ENCODE data around the gene TTBK2.

TTBK2 gene

DNA sequence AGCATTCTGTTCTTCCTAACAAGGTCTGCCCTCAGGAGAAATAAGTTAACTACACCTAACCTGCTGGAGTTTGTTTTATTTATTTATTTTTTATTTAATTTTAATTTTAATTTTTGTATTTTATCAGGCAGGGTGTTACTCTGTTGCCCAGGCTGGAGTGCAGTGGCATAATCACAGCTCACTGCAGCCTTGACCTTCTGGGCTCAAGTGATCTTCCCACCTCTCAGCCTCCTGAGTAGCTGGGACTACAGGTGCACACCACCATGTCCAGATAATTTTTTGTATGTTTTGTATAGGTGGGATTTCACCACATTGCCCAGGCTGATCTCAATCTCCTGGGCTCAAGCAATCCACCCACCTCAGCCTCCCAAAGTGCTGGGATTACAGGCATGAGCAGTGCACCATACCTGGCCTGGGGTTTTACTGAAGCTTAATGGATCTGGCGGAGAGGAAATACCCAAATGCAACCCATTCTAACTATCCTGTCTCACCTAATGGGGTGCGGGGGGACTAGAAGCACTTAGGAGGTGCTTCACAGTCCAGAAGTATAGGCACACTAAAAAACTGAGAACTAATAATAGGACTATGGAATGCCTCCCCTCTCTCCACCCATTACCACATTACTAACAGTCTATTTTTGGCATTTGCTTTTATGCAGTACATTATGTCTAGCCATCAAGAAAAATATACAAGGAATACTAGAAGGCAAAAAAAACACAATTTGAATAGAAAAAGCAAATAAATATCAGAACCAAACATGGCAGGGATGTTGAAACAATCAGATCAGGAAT is 61.4 kb downstream of the TTBK2 start:
- Histone ChIP-seq H3K36me3 (ENCODE audit: control insufficient read depth, insufficient read depth, low read length) (no peaks in the 10 kb centered on the region), H3K4me3 (ENCODE audit: low read depth, low read length) (no peak overlapping the region), H3K9ac (ENCODE audit: low read depth, low read length) (no peak overlapping the region), H3K27me3 (ENCODE audit: control insufficient read depth, insufficient read depth, low read length) (no peaks in the 10 kb centered on the region), H3K27ac (ENCODE audit: low read depth, low read length) (no peak overlapping the region), H3K4me1 (ENCODE audit: control insufficient read depth, insufficient read depth, low read length) (no peaks in the 10 kb centered on the region), H3K9me3 (ENCODE audit: control insufficient read depth, insufficient read depth, low read length) (no peaks in the 10 kb centered on the region)

DNA sequence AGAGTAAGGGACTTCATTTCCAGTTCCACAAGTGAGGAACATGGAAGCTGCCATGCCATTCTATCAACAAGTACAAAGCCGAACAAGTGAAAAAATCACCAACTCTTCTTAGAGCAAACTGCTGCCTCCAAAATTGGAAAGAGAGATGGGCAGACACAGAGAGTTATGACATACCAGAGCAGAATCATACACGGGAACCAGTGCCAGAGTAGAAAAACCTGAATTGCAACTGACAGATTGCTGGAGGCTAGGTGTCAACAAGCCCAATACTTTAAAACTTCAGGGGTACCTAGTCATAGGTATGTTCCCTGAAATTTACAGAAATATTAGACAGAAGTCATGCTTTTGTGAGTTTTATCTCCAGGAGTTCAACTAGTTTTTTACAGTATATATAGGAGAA is 62.0 kb downstream of the TTBK2 start:
- Histone ChIP-seq H3K4me1 (ENCODE audit: control insufficient read depth, insufficient read depth, low read length) (no peaks in the 10 kb centered on the region), H3K27ac (ENCODE audit: low read depth, low read length) (no peak overlapping the region), H3K4me3 (ENCODE audit: low read depth, low read length) (no peak overlapping the region), H3K9me3 (ENCODE audit: control insufficient read depth, insufficient read depth, low read length) (no peaks in the 10 kb centered on the region), H3K9ac (ENCODE audit: low read depth, low read length) (no peak overlapping the region), H3K27me3 (ENCODE audit: control insufficient read depth, insufficient read depth, low read length) (no peaks in the 10 kb centered on the region), H3K36me3 (ENCODE audit: control insufficient read depth, insufficient read depth, low read length) (no peaks in the 10 kb centered on the region)

DNA sequence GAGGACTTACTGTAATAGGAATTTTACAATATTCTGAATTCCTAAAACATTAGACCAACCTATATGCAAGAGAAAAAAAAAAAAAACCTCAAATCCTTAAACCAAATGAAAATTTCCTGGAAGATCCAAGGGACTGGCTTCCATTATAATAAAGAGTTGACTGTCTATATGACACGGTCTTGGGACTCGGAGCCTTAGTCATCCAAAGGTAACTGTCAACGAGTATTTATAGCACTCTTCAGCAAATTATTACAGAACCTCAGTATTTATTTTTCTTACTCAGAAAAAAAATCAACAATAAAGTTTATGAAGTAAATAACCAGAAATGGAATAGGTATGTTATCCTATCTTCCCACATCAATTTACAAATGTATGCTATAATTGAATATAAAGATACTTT is 66.0 kb downstream of the TTBK2 start:
- H3K9me3 ChIP-seq (ENCODE audit: control insufficient read depth, insufficient read depth, low read length): no peaks in the 10 kb centered on the region
- no peak overlapping the region for H3K27ac ChIP-seq (ENCODE audit: low read depth, low read length)
- no peak overlapping the region for H3K9ac ChIP-seq (ENCODE audit: low read depth, low read length)
- H3K36me3 ChIP-seq (ENCODE audit: control insufficient read depth, insufficient read depth, low read length): no peaks in the 10 kb centered on the region
- no peaks in the 10 kb centered on the region for H3K4me1 ChIP-seq (ENCODE audit: control insufficient read depth, insufficient read depth, low read length)
- no peaks in the 10 kb centered on the region for H3K27me3 ChIP-seq (ENCODE audit: control insufficient read depth, insufficient read depth, low read length)
- H3K4me3 ChIP-seq (ENCODE audit: low read depth, low read length): no peak overlapping the region

DNA sequence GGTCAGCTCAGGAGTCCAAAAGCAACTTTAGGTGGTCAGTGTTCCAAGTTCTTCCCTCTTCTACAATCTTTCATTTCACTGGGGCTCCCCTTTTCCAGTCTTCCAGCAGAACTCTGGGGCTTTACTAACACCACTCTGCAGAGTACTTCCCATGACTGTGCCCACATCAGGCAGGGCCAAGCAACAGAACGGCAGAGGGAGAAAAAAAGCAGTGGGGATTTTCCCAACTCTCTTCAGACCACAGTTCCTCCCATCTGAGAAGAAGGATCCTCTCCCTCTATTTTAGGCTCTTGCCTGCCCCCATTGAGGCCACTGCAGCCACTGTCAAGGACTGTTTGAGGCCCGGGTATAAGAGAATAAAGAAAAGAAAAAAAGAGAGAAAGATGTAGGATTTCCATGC is 70.7 kb downstream of the TTBK2 start:
- Histone ChIP-seq H3K9me3 (ENCODE audit: control insufficient read depth, insufficient read depth, low read length) (no peaks in the 10 kb centered on the region), H3K4me1 (ENCODE audit: control insufficient read depth, insufficient read depth, low read length) (no peaks in the 10 kb centered on the region)

DNA sequence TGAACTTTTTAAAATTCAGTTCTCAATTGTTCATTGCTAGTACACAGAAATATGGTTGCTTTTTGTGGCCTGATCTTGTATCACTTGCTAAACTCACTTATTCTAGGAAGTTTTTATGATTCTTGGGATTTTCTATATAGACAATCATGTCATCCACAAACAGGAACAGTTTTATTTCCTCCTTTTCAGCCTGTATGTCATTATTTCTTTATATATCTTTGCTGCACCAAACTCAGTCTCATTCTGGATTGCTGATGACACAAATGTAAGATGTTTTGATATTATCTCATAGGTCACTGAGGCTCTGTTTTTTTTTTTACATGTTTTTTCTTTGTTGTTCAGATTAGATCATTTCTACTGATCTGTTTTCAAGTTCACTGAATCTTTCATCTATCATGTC is 71.7 kb downstream of the TTBK2 start:
- no peaks in the 10 kb centered on the region for H3K36me3 ChIP-seq (ENCODE audit: control insufficient read depth, insufficient read depth, low read length)
- H3K9me3 ChIP-seq (ENCODE audit: control insufficient read depth, insufficient read depth, low read length): no peaks in the 10 kb centered on the region
- H3K27ac ChIP-seq (ENCODE audit: low read depth, low read length): no peak overlapping the region
- no peaks in the 10 kb centered on the region for H3K4me1 ChIP-seq (ENCODE audit: control insufficient read depth, insufficient read depth, low read length)
- H3K9ac ChIP-seq (ENCODE audit: low read depth, low read length): no peak overlapping the region
- H3K4me3 ChIP-seq (ENCODE audit: low read depth, low read length): no peak overlapping the region
- no peaks in the 10 kb centered on the region for H3K27me3 ChIP-seq (ENCODE audit: control insufficient read depth, insufficient read depth, low read length)

More for the DNA sequence above, 70.7 kb downstream of the TTBK2 start:
- H3K27me3 ChIP-seq (ENCODE audit: control insufficient read depth, insufficient read depth, low read length): no peaks in the 10 kb centered on the region
- no peak overlapping the region for H3K4me3 ChIP-seq (ENCODE audit: low read depth, low read length)
- no peak overlapping the region for H3K9ac ChIP-seq (ENCODE audit: low read depth, low read length)
- no peaks in the 10 kb centered on the region for H3K36me3 ChIP-seq (ENCODE audit: control insufficient read depth, insufficient read depth, low read length)
- H3K27ac ChIP-seq (ENCODE audit: low read depth, low read length): no peak overlapping the region

DNA sequence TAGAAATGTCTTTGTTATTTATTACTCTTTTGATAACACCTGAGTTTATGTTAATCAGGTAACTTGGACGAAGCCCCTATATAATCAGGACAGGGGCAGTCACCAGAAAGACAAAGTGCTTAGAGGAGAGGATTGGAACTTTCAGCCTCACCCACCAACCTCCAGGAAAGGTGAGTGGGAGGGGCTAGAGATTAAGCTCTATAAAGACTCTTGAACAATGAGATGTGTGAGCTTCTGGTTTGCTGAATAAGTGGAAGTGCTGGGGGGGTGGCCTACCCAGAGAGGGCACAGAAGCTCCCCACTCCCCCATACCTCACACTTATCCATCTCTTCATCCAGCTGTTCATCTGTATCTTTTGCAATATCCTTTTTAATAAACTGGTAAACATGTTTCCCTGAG is 73.9 kb downstream of the TTBK2 start:
- no peak overlapping the region for H3K4me3 ChIP-seq (ENCODE audit: low read depth, low read length)
- H3K9ac ChIP-seq (ENCODE audit: low read depth, low read length): no peak overlapping the region
- H3K27me3 ChIP-seq (ENCODE audit: control insufficient read depth, insufficient read depth, low read length): no peaks in the 10 kb centered on the region
- no peak overlapping the region for H3K27ac ChIP-seq (ENCODE audit: low read depth, low read length)
- no peaks in the 10 kb centered on the region for H3K9me3 ChIP-seq (ENCODE audit: control insufficient read depth, insufficient read depth, low read length)
- H3K4me1 ChIP-seq (ENCODE audit: control insufficient read depth, insufficient read depth, low read length): no peaks in the 10 kb centered on the region
- no peaks in the 10 kb centered on the region for H3K36me3 ChIP-seq (ENCODE audit: control insufficient read depth, insufficient read depth, low read length)

DNA sequence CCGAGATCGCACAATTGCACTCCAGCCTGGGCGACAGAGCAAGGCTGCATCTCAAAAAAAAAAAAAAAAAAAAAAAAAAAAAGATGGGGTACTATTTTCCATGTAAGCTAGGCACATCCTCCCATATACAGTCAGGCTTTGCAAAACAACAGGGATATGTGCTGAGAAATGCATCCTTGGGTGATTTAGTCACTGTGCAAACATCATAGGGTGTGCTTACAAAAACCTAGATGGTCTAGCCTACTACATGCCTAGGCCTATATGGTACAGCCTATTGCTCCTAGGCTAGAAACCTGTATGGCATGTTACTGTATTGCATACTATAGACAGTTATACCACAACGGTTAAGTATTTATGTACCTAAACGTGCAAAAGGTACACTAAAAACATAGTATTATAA is 75.0 kb downstream of the TTBK2 start:
- Histone ChIP-seq H3K27me3 (ENCODE audit: control insufficient read depth, insufficient read depth, low read length) (no peaks in the 10 kb centered on the region), H3K4me3 (ENCODE audit: low read depth, low read length) (no peak overlapping the region), H3K9ac (ENCODE audit: low read depth, low read length) (no peak overlapping the region), H3K4me1 (ENCODE audit: control insufficient read depth, insufficient read depth, low read length) (no peaks in the 10 kb centered on the region), H3K9me3 (ENCODE audit: control insufficient read depth, insufficient read depth, low read length) (no peaks in the 10 kb centered on the region), H3K27ac (ENCODE audit: low read depth, low read length) (no peak overlapping the region), H3K36me3 (ENCODE audit: control insufficient read depth, insufficient read depth, low read length) (no peaks in the 10 kb centered on the region)

DNA sequence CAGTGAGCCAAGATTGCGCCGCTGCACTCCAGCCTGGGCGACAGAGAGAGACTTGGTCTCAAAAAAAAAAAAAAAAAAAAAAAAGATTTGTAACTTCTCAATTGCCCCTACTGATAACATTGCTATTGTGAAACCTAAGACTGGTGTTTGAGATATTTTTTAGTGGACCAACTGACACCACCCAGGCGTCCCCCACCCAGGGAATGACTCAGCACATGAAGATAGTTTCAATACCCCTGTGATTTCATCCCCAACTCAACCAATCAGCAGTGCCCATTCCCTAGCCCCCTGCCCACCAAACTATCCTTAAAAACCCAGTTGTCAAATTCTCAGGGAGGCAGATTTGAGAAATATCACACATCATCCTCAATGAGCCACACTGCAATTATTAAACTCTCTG is 76.9 kb downstream of the TTBK2 start:
- no peaks in the 10 kb centered on the region for H3K9me3 ChIP-seq (ENCODE audit: control insufficient read depth, insufficient read depth, low read length)
- no peaks in the 10 kb centered on the region for H3K4me1 ChIP-seq (ENCODE audit: control insufficient read depth, insufficient read depth, low read length)
- H3K9ac ChIP-seq (ENCODE audit: low read depth, low read length): no peak overlapping the region
- H3K4me3 ChIP-seq (ENCODE audit: low read depth, low read length): no peak overlapping the region
- H3K27ac ChIP-seq (ENCODE audit: low read depth, low read length): no peak overlapping the region
- H3K36me3 ChIP-seq (ENCODE audit: control insufficient read depth, insufficient read depth, low read length): peaks cover 6% of the 10 kb centered on the region
- H3K27me3 ChIP-seq (ENCODE audit: control insufficient read depth, insufficient read depth, low read length): no peaks in the 10 kb centered on the region

DNA sequence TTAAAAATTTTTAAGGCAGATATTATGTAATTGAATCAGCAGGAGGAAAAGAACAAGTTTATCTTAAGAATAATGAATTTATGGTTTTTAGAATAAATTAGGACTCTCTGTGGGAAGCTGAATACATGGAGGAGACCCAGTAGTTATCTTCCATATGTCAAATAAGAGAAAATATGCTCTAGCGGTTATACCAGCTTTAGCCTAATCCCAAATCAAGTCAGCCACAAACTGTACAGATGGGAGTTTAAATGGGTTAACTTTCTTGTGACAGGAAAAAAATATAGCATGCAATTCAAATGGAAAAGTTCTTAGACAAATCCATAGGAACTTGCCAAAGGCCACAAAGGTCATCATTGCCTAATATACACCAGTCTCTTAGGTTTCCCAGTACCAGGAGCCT is 84.3 kb downstream of the TTBK2 start:
- Histone ChIP-seq H3K9me3 (ENCODE audit: control insufficient read depth, insufficient read depth, low read length) (no peaks in the 10 kb centered on the region), H3K27ac (ENCODE audit: low read depth, low read length) (no peak overlapping the region), H3K4me1 (ENCODE audit: control insufficient read depth, insufficient read depth, low read length) (no peaks in the 10 kb centered on the region), H3K27me3 (ENCODE audit: control insufficient read depth, insufficient read depth, low read length) (no peaks in the 10 kb centered on the region), H3K9ac (ENCODE audit: low read depth, low read length) (no peak overlapping the region), H3K4me3 (ENCODE audit: low read depth, low read length) (no peak overlapping the region), H3K36me3 (ENCODE audit: control insufficient read depth, insufficient read depth, low read length) (peaks cover 6% of the 10 kb centered on the region)

DNA sequence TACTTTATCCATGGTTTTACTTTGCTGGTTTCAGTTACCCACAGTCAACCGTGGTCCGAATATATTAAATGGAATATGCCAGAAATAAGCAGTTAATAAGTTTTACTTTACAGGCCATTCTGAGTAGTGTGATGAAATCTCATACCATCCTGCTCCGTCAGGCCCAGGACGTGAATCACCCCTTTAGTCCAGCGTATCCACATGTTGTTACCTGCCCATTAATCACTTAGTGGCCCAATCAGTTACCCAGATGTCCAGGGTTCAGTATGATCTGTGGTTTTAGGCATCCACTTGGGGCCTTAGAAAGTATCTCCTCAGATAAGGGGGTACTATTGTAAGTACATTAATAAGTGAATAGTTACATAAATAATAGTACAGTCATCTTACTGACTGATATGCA is 88.0 kb downstream of the TTBK2 start:
- 0 out of 2 replicates have a peak, but pooled peaks cover under 1% of the 10 kb centered on the region for H3K36me3 ChIP-seq (ENCODE audit: control insufficient read depth, insufficient read depth, low read length)
- no peaks in the 10 kb centered on the region for H3K4me1 ChIP-seq (ENCODE audit: control insufficient read depth, insufficient read depth, low read length)
- no peaks in the 10 kb centered on the region for H3K27me3 ChIP-seq (ENCODE audit: control insufficient read depth, insufficient read depth, low read length)
- no peaks in the 10 kb centered on the region for H3K9me3 ChIP-seq (ENCODE audit: control insufficient read depth, insufficient read depth, low read length)
- no peak overlapping the region for H3K4me3 ChIP-seq (ENCODE audit: low read depth, low read length)
- H3K27ac ChIP-seq (ENCODE audit: low read depth, low read length): no peak overlapping the region
- no peak overlapping the region for H3K9ac ChIP-seq (ENCODE audit: low read depth, low read length)

DNA sequence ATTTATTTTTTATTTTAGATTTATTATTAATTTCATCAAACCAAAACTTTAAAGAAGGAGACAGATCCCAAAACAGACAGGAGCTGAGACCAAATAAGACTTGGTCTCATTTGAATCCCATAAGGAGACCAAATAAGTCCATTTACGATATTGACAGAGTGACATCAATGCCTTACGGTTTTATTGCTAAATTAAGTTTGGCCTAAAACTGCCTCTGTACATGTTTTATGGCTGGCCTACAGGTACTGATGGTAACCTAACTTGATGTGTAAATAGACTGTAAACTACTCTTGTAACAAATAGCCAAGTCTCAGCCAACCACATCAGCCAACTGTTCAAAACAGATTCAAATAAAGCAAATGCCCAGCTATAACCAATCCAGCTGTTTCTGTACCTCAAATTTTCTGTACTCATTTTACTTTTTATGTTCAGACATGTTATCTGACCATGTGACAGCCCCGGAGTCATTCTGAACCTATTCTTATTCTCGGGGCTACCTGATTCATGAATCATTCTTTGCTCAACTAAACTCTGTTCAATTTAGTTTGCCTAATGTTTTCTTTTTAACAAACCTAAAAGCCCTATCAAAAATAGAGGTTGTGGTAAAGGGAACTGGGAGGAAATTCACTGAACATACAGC is 94.2 kb downstream of the TTBK2 start:
- Histone ChIP-seq H3K4me3 (ENCODE audit: low read depth, low read length) (no peak overlapping the region), H3K27ac (ENCODE audit: low read depth, low read length) (no peak overlapping the region), H3K9ac (ENCODE audit: low read depth, low read length) (no peak overlapping the region), H3K27me3 (ENCODE audit: control insufficient read depth, insufficient read depth, low read length) (no peaks in the 10 kb centered on the region), H3K9me3 (ENCODE audit: control insufficient read depth, insufficient read depth, low read length) (no peaks in the 10 kb centered on the region), H3K36me3 (ENCODE audit: control insufficient read depth, insufficient read depth, low read length) (peaks cover 6% of the 10 kb centered on the region; the same call in 1 of the 2 replicates), H3K4me1 (ENCODE audit: control insufficient read depth, insufficient read depth, low read length) (no peaks in the 10 kb centered on the region)
